SK-N-SH treated with all-trans-retinoic acid at 6 μM for 48 hours (cell line): ENCODE data around the gene GAGE13.

Experiments
- ATAC-seq: fragments of 200-7000 bp; cut with Tn5 transposase; 3 replicates; pipeline ENCODE4 v1.9.1; 2020; ENCODE audit warnings: mild to moderate bottlenecking, moderate library complexity
- ARNTL ChIP-seq: fragments of 450-650 bp; formaldehyde crosslinking; IDR thresholded peaks from 2 replicates; pipeline ENCODE4 v1.5.0; 2020; ENCODE audit warnings: low read depth, mild to moderate bottlenecking, moderate library complexity, borderline replicate concordance
- BACH2 ChIP-seq: fragments of 250-450 bp; sonication (Bioruptor Pico); IDR thresholded peaks from 2 replicates; pipeline ENCODE4 v1.9.0; 2021; ENCODE audit warnings: mild to moderate bottlenecking, borderline replicate concordance
- CSDC2 ChIP-seq: fragments of 250-450 bp; sonication (Bioruptor Pico); IDR thresholded peaks from 2 replicates; pipeline ENCODE4 v1.5.0; 2020; ENCODE audit warnings: mild to moderate bottlenecking, moderate library complexity
- ESRRG ChIP-seq: fragments of 250-450 bp; sonication (Bioruptor Pico); IDR thresholded peaks from 2 replicates; pipeline ENCODE4 v1.6.1; 2021; ENCODE audit warnings: mild to moderate bottlenecking
- GLIS3 ChIP-seq: fragments of 250-450 bp; sonication (Bioruptor Pico); IDR thresholded peaks from 2 replicates; pipeline ENCODE4 v1.5.0; 2020; ENCODE audit warnings: mild to moderate bottlenecking, moderate library complexity
- ISL1 ChIP-seq: fragments of 250-450 bp; sonication (Bioruptor Pico); IDR thresholded peaks from 2 replicates; pipeline ENCODE4 v2.1.2; 2022; ENCODE audit warnings: mild to moderate bottlenecking, moderate library complexity
- OSR1 ChIP-seq: fragments of 250-450 bp; sonication (Bioruptor Pico); IDR thresholded peaks from 2 replicates; pipeline ENCODE4 v1.8.0; 2022; ENCODE audit warnings: moderate library complexity, mild to moderate bottlenecking, inconsistent platforms
- PPARA ChIP-seq: fragments of 250-450 bp; sonication (Bioruptor Pico); IDR thresholded peaks from 2 replicates; pipeline ENCODE4 v1.5.0; 2020; ENCODE audit warnings: mild to moderate bottlenecking, borderline replicate concordance
- RARB ChIP-seq: fragments of 250-450 bp; sonication (Bioruptor Pico); IDR thresholded peaks from 2 replicates; pipeline ENCODE4 v1.8.0; 2021; ENCODE audit warnings: mild to moderate bottlenecking, moderate library complexity
- SNAI2 ChIP-seq: fragments of 250-450 bp; sonication (Bioruptor Pico); IDR thresholded peaks from 2 replicates; pipeline ENCODE4 v1.5.0; 2020; ENCODE audit warnings: mild to moderate bottlenecking, moderate library complexity
- TCF4 ChIP-seq: fragments of 250-450 bp; sonication (Bioruptor Pico); IDR thresholded peaks from 2 replicates; pipeline ENCODE4 v1.8.0; 2021; ENCODE audit warnings: mild to moderate bottlenecking, moderate library complexity, borderline replicate concordance
- TOX ChIP-seq: fragments of 250-450 bp; sonication (Bioruptor Pico); IDR thresholded peaks from 2 replicates; pipeline ENCODE4 v1.8.0; 2021; ENCODE audit warnings: mild to moderate bottlenecking, moderate library complexity, borderline replicate concordance
- ZC3H10 ChIP-seq: fragments of 250-450 bp; sonication (Bioruptor Pico); IDR thresholded peaks from 2 replicates; pipeline ENCODE4 v1.5.1; 2021; ENCODE audit warnings: mild to moderate bottlenecking, moderate library complexity
- ZFP3 ChIP-seq: fragments of 250-450 bp; sonication (Bioruptor Pico); IDR thresholded peaks from 2 replicates; pipeline ENCODE4 v1.5.0; 2020; ENCODE audit warnings: mild to moderate bottlenecking, moderate library complexity
- ZFP30 ChIP-seq: fragments of 450-650 bp; formaldehyde crosslinking; IDR thresholded peaks from 2 replicates; pipeline ENCODE4 v1.5.0; 2022; ENCODE audit warnings: mild to moderate bottlenecking, moderate library complexity
- ZNF565 ChIP-seq: fragments of 450-650 bp; formaldehyde crosslinking; conservative IDR thresholded peaks from 2 replicates; pipeline ENCODE4 v1.5.0; 2020; ENCODE audit warnings: low read depth, mild to moderate bottlenecking, moderate library complexity
- ZNF70 ChIP-seq: fragments of 450-650 bp; formaldehyde crosslinking; IDR thresholded peaks from 2 replicates; pipeline ENCODE4 v1.5.0; 2020; ENCODE audit warnings: mild to moderate bottlenecking, moderate library complexity
- TF ChIP-seq, protein P1 (sequence below): fragments of 250-450 bp; sonication (Bioruptor Pico); IDR thresholded peaks from 2 replicates; pipeline ENCODE4 v1.8.0; 2020; ENCODE audit warnings: mild to moderate bottlenecking, moderate library complexity, borderline replicate concordance
- TF ChIP-seq, protein P2 (sequence below): fragments of 250-450 bp; sonication (Bioruptor Pico); IDR thresholded peaks from 2 replicates; pipeline ENCODE4 v1.5.1; 2021; ENCODE audit warnings: mild to moderate bottlenecking, moderate library complexity
- TF ChIP-seq, protein P3 (sequence below): fragments of 250-450 bp; sonication (Bioruptor Pico); IDR thresholded peaks from 2 replicates; pipeline ENCODE4 v1.5.0; 2020; ENCODE audit warnings: mild to moderate bottlenecking, moderate library complexity
- TF ChIP-seq, protein P4 (sequence below): fragments of 250-450 bp; sonication (Bioruptor Pico); IDR thresholded peaks from 2 replicates; pipeline ENCODE4 v1.8.0; 2021; ENCODE audit warnings: low read depth, mild to moderate bottlenecking, moderate library complexity, borderline replicate concordance
- TF ChIP-seq, protein P5 (sequence below): fragments of 250-450 bp; sonication (Bioruptor Pico); IDR thresholded peaks from 2 replicates; pipeline ENCODE4 v1.5.1; 2020; ENCODE audit warnings: low read depth, mild to moderate bottlenecking, moderate library complexity

Gene GAGE13

DNA sequence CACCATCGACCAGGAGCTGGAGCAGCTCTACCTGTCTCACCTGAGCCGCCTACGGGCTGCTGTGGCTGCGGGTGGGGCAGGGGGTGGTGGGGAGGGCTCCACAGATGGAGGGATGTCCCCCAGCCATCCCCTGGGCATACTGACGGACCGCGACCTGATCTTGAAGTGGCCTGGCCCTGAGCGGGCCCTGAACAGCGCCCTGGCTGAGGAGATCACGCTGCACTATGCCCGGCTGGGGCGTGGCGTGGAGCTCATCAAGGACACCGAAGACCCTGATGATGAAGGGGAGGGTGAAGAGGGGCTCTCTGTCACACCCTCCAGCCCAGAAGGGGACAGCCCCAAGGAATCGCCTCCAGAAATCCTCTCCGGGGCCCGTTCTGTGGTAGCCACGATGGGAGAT is 45.2 kb upstream of the GAGE13 start:
- ATAC-seq: no peak
- TF ChIP-seq PPARA (CRISPR knock-in tag) (no peak), ZNF70 (CRISPR knock-in tag) (no peak), CSDC2 (CRISPR knock-in tag) (no peak), ISL1 (no peak), OSR1 (CRISPR knock-in tag) (no peak), ESRRG (CRISPR knock-in tag) (no peak), BACH2 (no peak), SNAI2 (no peak), ZNF565 (CRISPR knock-in tag) (no peak), ZFP30 (CRISPR knock-in tag) (no peak), ARNTL (CRISPR knock-in tag) (no peak), RARB (no peak), ZC3H10 (no peak), TOX (no peak), TCF4 (CRISPR knock-in tag) (no peak)
- TF ChIP-seq, protein P1, sequence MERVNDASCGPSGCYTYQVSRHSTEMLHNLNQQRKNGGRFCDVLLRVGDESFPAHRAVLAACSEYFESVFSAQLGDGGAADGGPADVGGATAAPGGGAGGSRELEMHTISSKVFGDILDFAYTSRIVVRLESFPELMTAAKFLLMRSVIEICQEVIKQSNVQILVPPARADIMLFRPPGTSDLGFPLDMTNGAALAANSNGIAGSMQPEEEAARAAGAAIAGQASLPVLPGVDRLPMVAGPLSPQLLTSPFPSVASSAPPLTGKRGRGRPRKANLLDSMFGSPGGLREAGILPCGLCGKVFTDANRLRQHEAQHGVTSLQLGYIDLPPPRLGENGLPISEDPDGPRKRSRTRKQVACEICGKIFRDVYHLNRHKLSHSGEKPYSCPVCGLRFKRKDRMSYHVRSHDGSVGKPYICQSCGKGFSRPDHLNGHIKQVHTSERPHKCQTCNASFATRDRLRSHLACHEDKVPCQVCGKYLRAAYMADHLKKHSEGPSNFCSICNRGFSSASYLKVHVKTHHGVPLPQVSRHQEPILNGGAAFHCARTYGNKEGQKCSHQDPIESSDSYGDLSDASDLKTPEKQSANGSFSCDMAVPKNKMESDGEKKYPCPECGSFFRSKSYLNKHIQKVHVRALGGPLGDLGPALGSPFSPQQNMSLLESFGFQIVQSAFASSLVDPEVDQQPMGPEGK (CRISPR knock-in tag): no peak
- TF ChIP-seq, protein P2, sequence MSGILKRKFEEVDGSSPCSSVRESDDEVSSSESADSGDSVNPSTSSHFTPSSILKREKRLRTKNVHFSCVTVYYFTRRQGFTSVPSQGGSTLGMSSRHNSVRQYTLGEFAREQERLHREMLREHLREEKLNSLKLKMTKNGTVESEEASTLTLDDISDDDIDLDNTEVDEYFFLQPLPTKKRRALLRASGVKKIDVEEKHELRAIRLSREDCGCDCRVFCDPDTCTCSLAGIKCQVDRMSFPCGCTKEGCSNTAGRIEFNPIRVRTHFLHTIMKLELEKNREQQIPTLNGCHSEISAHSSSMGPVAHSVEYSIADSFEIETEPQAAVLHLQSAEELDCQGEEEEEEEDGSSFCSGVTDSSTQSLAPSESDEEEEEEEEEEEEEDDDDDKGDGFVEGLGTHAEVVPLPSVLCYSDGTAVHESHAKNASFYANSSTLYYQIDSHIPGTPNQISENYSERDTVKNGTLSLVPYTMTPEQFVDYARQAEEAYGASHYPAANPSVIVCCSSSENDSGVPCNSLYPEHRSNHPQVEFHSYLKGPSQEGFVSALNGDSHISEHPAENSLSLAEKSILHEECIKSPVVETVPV: no peak
- TF ChIP-seq, protein P3, sequence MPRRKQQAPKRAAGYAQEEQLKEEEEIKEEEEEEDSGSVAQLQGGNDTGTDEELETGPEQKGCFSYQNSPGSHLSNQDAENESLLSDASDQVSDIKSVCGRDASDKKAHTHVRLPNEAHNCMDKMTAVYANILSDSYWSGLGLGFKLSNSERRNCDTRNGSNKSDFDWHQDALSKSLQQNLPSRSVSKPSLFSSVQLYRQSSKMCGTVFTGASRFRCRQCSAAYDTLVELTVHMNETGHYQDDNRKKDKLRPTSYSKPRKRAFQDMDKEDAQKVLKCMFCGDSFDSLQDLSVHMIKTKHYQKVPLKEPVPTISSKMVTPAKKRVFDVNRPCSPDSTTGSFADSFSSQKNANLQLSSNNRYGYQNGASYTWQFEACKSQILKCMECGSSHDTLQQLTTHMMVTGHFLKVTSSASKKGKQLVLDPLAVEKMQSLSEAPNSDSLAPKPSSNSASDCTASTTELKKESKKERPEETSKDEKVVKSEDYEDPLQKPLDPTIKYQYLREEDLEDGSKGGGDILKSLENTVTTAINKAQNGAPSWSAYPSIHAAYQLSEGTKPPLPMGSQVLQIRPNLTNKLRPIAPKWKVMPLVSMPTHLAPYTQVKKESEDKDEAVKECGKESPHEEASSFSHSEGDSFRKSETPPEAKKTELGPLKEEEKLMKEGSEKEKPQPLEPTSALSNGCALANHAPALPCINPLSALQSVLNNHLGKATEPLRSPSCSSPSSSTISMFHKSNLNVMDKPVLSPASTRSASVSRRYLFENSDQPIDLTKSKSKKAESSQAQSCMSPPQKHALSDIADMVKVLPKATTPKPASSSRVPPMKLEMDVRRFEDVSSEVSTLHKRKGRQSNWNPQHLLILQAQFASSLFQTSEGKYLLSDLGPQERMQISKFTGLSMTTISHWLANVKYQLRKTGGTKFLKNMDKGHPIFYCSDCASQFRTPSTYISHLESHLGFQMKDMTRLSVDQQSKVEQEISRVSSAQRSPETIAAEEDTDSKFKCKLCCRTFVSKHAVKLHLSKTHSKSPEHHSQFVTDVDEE (CRISPR knock-in tag): no peak

DNA sequence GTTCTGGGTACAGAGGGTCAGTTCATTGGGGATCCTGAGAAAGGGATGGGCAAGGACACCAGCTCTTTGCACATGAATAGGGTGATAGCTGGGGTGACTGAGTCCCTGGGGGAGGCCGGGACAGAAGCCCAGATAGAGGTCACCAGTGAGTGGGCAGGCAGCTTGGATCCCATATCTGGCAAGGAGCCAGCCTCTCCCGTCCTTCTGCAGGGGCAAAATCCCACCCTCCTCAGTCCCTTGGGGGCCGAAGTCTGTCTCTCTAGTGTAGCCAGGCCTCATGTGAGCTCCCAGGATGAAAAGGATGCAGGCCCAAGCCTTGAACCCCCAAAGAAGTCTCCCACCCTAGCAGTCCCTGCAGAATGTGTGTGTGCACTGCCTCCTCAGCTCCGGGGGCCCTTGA is 44.8 kb upstream of the GAGE13 start:
- TF ChIP-seq, protein P4, sequence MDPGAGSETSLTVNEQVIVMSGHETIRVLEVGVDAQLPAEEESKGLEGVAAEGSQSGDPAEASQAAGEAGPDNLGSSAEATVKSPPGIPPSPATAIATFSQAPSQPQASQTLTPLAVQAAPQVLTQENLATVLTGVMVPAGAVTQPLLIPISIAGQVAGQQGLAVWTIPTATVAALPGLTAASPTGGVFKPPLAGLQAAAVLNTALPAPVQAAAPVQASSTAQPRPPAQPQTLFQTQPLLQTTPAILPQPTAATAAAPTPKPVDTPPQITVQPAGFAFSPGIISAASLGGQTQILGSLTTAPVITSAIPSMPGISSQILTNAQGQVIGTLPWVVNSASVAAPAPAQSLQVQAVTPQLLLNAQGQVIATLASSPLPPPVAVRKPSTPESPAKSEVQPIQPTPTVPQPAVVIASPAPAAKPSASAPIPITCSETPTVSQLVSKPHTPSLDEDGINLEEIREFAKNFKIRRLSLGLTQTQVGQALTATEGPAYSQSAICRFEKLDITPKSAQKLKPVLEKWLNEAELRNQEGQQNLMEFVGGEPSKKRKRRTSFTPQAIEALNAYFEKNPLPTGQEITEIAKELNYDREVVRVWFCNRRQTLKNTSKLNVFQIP: no peak
- TF ChIP-seq CSDC2 (CRISPR knock-in tag) (no peak), TCF4 (CRISPR knock-in tag) (no peak), TOX (no peak), RARB (no peak), GLIS3 (CRISPR knock-in tag) (no peak), ARNTL (CRISPR knock-in tag) (no peak), ISL1 (no peak), OSR1 (CRISPR knock-in tag) (no peak), ESRRG (CRISPR knock-in tag) (no peak), ZC3H10 (no peak), ZNF565 (CRISPR knock-in tag) (no peak), SNAI2 (no peak), PPARA (CRISPR knock-in tag) (no peak), ZFP3 (CRISPR knock-in tag) (no peak)
- TF ChIP-seq, protein P5, sequence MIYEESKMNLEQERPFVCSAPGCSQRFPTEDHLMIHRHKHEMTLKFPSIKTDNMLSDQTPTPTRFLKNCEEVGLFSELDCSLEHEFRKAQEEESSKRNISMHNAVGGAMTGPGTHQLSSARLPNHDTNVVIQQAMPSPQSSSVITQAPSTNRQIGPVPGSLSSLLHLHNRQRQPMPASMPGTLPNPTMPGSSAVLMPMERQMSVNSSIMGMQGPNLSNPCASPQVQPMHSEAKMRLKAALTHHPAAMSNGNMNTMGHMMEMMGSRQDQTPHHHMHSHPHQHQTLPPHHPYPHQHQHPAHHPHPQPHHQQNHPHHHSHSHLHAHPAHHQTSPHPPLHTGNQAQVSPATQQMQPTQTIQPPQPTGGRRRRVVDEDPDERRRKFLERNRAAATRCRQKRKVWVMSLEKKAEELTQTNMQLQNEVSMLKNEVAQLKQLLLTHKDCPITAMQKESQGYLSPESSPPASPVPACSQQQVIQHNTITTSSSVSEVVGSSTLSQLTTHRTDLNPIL (CRISPR knock-in tag): no peak
- TF ChIP-seq, protein P2: no peak
- TF ChIP-seq, protein P3 (CRISPR knock-in tag): no peak
- TF ChIP-seq, all 23 proteins: peak for 0
- no peak for ATAC-seq
